ENCODE data around the gene FXYD6.

Gene FXYD6

GRCh38 chr11:117910525-117910924 lies 34.1 kb upstream of the FXYD6 start:
- no peak for DNase-seq

GRCh38 chr11:117909611-117910382 lies 33.3 kb upstream of the FXYD6 start:
- no peak for DNase-seq

DNA sequence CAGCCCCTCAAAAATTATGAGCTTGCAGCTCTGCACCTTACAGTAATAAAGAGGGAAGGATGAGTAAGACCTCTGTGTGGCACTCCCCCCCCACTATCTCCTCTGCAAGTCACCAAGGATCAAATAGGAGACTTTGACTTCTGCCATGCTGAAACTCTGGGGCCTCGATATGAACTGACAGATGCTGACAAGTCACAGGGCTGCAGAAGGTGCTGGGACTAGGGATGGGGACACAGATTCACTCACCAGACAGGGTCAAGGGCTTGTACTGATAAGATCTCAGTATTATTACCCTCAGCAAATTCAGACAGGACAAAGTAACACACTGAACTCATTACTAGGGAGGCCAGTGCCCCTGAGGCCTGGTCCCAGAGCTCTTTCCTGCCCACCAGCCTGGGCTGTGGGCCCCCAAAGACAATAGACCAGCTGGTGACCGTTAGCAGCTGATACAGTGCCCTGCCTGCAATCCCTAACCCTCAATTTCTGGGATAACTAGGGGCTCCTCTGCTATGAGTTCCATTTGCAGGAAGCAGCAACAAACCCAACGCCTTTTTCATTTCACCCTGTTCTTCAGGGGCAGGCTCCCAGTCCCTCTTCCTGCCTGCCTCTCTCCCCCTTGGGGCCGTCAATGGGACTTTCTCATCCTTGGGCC lies 32.6 kb upstream of the FXYD6 start:
- DNase-seq, result no peak

GRCh38 chr11:117908109-117908895 lies 31.8 kb upstream of the FXYD6 start:
- DNase-seq, result no peak

GRCh38 chr11:117907276-117908108 lies 31.0 kb upstream of the FXYD6 start:
- peak; percentile 22 to 41 for DNase-seq

DNA sequence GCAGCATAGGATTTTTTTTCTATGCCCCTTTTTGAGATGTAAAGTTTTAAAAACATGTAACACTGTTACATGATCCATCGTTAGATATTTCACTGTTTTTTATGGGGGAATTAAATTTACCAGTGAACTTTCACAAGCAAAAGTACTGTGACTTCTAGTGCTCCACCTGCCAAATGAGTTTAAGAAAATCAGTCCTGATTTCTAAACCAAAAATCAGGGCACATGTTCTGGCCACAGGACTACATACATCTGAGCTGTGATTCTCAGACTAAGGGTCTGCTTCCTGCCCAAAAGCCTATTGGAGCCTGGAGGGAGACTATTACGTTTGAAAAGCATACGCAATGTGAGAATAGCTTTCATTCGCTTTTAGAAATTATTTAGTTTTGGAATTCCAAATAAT lies 30.3 kb upstream of the FXYD6 start:
- DNase-seq, result no peak

GRCh38 chr11:117906126-117906525 lies 29.7 kb upstream of the FXYD6 start:
- DNase-seq, result no peak

DNA sequence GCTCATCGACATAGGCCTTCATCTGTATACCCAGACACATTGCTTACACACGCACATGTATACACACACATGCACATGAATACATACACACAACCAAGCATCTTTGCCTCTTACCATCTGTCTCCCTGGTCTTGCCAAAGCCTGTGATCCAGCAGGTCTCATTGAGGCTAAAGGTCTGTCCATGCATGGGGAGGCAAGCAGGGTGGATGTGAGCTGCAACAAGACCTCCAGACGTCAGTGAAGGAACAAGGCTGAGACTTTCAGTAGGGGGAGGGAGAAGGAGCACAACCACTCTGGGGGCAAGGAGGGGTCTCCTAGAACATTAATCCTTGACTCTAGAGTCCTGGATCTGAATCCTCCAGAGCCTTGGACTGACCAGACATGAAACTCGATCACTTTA lies 29.1 kb upstream of the FXYD6 start:
- no peak for DNase-seq

DNA sequence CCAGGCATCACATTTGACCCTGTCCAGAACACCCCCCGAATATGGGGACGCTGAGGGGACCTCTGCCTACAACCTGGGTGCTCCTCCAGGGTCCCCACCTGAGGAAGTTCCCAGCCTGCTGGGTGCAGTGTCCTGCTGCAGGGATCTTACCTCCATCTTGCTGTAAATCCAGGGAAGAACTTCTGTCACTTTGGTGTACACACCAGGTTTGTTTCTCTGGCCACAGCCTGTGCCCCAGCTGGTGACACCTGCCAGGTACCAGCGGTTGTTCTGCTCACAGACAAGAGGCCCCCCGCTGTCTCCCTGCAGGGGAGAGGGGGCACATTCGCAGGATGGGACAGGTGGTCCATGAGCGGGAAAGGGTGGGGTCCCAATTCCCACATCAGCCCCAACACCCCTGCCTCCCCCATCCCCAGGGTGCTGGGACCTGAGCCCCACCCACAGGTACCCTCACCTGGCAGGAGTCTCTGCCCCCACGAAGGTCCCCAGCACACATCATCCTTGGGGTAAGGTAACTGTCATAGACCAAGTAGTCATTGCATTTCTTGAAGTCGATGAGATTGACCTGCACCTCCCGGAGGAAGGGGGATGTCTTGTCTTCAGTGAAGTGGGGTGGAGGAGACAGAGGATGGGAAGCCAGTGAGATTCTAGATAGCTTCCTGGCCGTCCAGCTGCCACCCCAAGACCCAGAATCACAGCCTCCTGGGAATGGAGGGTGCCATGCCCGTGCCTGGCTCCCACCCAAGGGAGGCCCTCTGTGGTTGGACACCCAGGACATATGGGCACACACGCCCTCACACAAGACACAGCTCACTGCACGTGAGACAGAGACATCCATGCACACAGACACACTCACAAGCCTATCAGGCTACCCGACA lies 27.3 kb upstream of the FXYD6 start:
- DNase-seq, result no peak

DNA sequence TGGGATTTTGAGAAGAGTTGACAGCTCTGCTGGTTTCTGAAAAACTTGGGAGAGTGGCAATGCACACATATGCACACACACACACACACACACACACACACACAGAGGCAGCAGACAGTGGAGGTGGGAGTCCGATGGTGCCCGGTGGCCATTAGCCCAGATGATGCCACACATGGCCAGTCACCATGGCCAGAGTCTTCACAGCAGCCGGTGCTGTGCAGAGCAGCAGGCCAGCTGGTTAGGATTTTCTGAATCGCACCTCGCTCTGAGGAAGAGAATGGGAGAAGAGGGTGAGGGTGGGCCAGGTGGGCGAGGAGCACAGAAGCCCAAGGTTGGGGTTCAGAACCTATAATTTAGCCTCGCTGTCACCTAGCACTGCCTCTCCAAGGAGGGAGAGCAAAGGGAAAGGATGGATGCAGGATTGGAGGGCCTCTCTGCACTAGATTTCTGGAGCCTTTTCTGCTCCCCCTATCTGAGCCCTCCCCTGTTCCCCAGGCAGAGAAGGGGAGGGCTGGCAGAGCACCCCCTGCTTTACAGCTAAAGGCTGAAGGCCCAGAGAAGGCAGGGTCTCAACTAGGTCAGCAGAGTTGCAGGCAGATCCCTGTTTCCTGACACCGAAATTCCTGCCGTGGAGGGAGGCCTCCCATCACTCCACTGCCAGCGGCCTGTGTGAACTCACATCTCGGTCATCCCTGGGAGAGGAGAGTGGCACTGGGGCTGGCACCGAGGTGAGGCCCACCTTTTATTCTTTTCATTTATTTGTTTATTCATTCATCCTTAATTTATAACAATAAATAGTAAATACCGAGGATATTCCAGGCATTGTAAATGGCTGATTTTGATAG lies 25.8 kb upstream of the FXYD6 start:
- DNase-seq, result no peak

GRCh38 chr11:117901601-117902000 lies 25.1 kb upstream of the FXYD6 start:
- no peak for DNase-seq

- no peak for DNase-seq
These were observed 24.4 kb upstream of the FXYD6 start for GRCh38 chr11:117900720-117901440.

GRCh38 chr11:117900121-117900648 lies 23.7 kb upstream of the FXYD6 start:
- no peak for DNase-seq

DNA sequence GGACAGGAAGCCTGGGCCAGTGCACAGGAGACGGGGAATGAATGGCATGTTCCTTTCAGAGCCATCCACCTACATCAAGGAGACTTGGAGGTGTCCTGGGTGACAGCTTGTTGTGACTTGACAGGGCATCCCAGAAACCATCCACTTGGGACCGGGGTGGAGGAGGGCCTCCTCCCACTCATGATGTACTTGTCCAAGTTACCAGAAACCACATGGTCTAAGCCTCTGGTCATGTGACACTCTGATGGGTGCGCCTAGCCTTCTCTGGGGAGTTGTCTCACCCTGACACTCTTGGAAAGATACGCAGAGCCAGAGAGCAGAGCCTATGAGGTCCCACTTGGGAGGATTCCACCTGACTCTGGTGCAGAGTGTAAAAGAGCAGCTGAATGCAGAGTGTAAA lies 21.6 kb upstream of the FXYD6 start:
- no peak for DNase-seq

- DNase-seq, result no peak
These were observed 16.2 kb upstream of the FXYD6 start for GRCh38 chr11:117892651-117893050.

- no peak for DNase-seq
These were observed 14.9 kb upstream of the FXYD6 start for GRCh38 chr11:117891362-117891761.

- no peak for DNase-seq
These were observed 11.7 kb upstream of the FXYD6 start for GRCh38 chr11:117888139-117888566.

DNA sequence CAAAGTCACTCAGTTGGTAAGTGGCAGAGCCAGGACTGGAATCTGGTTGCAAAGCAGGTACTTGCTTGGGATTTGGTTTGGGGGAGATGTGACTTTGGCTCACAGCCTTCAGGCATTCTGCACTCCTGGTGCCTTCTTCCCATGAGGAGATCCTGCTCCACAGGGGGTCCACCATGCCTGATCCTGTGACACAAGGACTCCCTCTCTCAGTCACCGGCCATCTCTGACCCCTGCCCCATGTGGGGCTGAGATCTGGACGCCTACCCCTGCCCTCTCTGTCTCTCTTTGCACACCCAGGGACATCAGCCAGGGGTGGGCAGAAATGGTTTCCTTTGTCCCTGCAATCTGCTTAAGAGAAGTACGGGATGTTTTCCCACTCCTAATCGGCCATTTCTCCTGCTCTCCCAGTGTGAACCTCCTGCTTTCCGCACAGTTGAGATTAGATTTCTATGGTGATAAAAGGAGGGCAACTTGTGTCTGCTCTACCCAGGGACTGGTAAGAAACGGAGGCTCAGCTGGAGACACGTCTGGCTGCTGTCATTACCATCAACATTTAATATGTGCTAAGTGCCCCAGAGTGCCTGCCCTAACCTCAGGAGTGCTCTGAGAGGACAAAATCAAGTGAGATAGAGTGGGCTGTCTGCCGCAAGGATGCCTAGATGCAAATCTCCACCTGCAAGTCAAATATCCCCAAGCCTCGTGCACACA lies 11.1 kb upstream of the FXYD6 start:
- DNase-seq, result no peak

- DNase-seq, result no peak
These were observed 9.3 kb upstream of the FXYD6 start for GRCh38 chr11:117885777-117886176.
